ENCODE measurements around the gene OGFR.

DNA sequence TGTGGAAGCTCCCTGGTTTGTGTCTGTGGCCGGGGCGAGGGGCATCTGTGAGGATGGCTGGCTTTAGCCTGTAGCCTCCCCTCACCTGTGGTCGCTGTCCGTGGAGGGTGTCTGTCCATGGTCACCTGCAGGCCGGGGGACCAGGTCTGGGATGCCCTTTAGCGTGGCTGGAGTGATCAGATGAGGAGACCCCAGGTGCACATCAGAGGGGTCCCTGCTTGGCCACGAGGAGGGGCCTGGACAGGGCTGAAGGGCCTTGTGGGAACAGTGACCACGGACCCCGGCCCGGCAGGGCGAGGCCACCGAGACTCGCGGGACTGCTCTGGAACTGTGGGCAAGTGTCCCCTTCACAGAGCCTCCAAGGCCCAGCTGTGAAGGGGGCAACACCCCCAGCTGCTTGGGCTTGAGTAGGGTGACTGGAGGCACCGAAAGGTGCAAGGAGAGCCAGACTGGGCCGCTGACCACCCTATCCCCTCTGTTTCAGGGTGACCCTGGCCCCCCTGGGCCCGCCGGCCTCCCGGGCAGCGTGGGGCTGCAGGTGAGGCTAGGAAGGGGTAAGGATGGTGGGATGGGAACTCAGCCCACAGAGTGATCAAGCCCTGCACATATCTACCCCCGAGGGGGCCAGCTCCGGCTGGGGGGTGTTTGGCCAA lies 20.8 kb downstream of the OGFR start:
- TF ChIP-seq, protein P1, sequence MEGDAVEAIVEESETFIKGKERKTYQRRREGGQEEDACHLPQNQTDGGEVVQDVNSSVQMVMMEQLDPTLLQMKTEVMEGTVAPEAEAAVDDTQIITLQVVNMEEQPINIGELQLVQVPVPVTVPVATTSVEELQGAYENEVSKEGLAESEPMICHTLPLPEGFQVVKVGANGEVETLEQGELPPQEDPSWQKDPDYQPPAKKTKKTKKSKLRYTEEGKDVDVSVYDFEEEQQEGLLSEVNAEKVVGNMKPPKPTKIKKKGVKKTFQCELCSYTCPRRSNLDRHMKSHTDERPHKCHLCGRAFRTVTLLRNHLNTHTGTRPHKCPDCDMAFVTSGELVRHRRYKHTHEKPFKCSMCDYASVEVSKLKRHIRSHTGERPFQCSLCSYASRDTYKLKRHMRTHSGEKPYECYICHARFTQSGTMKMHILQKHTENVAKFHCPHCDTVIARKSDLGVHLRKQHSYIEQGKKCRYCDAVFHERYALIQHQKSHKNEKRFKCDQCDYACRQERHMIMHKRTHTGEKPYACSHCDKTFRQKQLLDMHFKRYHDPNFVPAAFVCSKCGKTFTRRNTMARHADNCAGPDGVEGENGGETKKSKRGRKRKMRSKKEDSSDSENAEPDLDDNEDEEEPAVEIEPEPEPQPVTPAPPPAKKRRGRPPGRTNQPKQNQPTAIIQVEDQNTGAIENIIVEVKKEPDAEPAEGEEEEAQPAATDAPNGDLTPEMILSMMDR (IDR thresholded peaks at IDR 0.05): no peak
- TF ChIP-seq POLR2AphosphoS5 (IDR thresholded peaks at IDR 0.05; ENCODE audit: low read depth, low read length) (no peak), SIN3A (IDR thresholded peaks at IDR 0.05; ENCODE audit: borderline replicate concordance, insufficient read depth, low read depth, low read length) (no peak), TCF7L2 (IDR thresholded peaks at IDR 0.05; ENCODE audit: low read depth, low read length) (no peak)
